GM21447 (cell line): ENCODE measurements around the gene RAB3IL1.
A peak's percentile ranks its signal among the peaks of the same experiment; 100 is the strongest.
"Not testable (repeated sequence)": the region's sequence is repeated elsewhere in the genome, so short reads cannot be mapped to it uniquely, and the experiment has no call there.

ENCODE experiments used
- ATAC-seq: cut with Tn5 transposase; IDR thresholded peaks from one replicate; pipeline ENCODE4 v1.9.1; 2021; ENCODE audit not compliant: unreplicated experiment

The RAB3IL1 gene

GRCh38 chr11:61887839-61888494 lies 29.4 kb downstream of the RAB3IL1 start:
- no peak for ATAC-seq

GRCh38 chr11:61886643-61887042 lies 30.7 kb downstream of the RAB3IL1 start:
- ATAC-seq = no peak

- ATAC-seq = no peak
Measured at GRCh38 chr11:61885784-61886580, 31.4 kb downstream of the RAB3IL1 start.

- no peak for ATAC-seq
Measured at GRCh38 chr11:61885166-61885778, 32.1 kb downstream of the RAB3IL1 start.

- ATAC-seq = no peak
Measured at GRCh38 chr11:61883947-61884346, 33.4 kb downstream of the RAB3IL1 start.

GRCh38 chr11:61883327-61883726 lies 34.0 kb downstream of the RAB3IL1 start:
- ATAC-seq = no peak

- no peak for ATAC-seq
Measured at GRCh38 chr11:61882879-61883278, 34.5 kb downstream of the RAB3IL1 start.

GRCh38 chr11:61882267-61882666 lies 35.1 kb downstream of the RAB3IL1 start:
- ATAC-seq = not testable (repeated sequence)

GRCh38 chr11:61881397-61881796 lies 36.0 kb downstream of the RAB3IL1 start:
- no peak for ATAC-seq

- ATAC-seq = no peak
Measured at GRCh38 chr11:61880454-61880853, 36.9 kb downstream of the RAB3IL1 start.

GRCh38 chr11:61880031-61880430 lies 37.3 kb downstream of the RAB3IL1 start:
- no peak for ATAC-seq

- ATAC-seq = no peak
Measured at GRCh38 chr11:61879152-61879551, 38.2 kb downstream of the RAB3IL1 start.

- no peak for ATAC-seq
Measured at GRCh38 chr11:61875698-61876097, 41.7 kb downstream of the RAB3IL1 start.

- ATAC-seq = no peak
Measured at GRCh38 chr11:61874853-61875252, 42.5 kb downstream of the RAB3IL1 start.

GRCh38 chr11:61874377-61874809 lies 43.0 kb downstream of the RAB3IL1 start:
- no peak for ATAC-seq

GRCh38 chr11:61873588-61874376 lies 43.6 kb downstream of the RAB3IL1 start:
- no peak for ATAC-seq

GRCh38 chr11:61872935-61873565 lies 44.3 kb downstream of the RAB3IL1 start:
- ATAC-seq = no peak

- peak; percentile 79 for ATAC-seq
Measured at GRCh38 chr11:61871158-61871597, 46.2 kb downstream of the RAB3IL1 start.

- no peak for ATAC-seq
Measured at GRCh38 chr11:61870541-61871031, 46.8 kb downstream of the RAB3IL1 start.

GRCh38 chr11:61869708-61870451 lies 47.5 kb downstream of the RAB3IL1 start:
- ATAC-seq = no peak
